Measurements from ENCODE around the gene MCM3AP.
"Not testable (repeated sequence)": the region's sequence is repeated elsewhere in the genome, so short reads cannot be mapped to it uniquely, and the experiment has no call there.

Gene MCM3AP

DNA sequence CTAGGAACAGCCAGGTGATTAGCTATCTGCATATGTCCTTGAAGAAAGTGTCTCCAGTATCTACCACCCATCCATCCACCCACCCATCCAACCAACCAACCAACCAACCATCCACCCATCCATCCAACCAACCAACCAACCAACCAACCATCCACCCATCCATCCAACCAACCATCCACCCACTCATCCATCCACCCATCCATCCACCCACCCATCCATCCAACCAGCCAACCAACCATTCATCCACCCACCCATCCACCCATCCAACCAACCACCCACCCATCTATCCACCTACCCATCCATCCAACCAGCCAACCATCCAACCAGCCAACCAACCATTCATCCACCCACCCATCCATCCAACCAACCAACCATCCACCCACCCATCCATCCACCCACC, 26.2 kb upstream of the MCM3AP start:
- no peaks in the 10 kb centered on the region for H3K9me3 ChIP-seq (ENCODE audit: insufficient read depth, low read length)
- H4K20me1 ChIP-seq (ENCODE audit: low read depth, low read length) = no peaks in the 10 kb centered on the region
- H3K27ac ChIP-seq (ENCODE audit: low read depth, low read length) = no peak overlapping the region
- TF ChIP-seq EZH2phosphoT487 (conservative IDR thresholded peaks at IDR 0.05; ENCODE audit: low read length) = no peak
- TF ChIP-seq, protein P1, sequence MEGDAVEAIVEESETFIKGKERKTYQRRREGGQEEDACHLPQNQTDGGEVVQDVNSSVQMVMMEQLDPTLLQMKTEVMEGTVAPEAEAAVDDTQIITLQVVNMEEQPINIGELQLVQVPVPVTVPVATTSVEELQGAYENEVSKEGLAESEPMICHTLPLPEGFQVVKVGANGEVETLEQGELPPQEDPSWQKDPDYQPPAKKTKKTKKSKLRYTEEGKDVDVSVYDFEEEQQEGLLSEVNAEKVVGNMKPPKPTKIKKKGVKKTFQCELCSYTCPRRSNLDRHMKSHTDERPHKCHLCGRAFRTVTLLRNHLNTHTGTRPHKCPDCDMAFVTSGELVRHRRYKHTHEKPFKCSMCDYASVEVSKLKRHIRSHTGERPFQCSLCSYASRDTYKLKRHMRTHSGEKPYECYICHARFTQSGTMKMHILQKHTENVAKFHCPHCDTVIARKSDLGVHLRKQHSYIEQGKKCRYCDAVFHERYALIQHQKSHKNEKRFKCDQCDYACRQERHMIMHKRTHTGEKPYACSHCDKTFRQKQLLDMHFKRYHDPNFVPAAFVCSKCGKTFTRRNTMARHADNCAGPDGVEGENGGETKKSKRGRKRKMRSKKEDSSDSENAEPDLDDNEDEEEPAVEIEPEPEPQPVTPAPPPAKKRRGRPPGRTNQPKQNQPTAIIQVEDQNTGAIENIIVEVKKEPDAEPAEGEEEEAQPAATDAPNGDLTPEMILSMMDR (IDR thresholded peaks at IDR 0.05; ENCODE audit: insufficient read depth, low read length, poor library complexity, severe bottlenecking) = no peak
- H3K9me2 ChIP-seq (replicated peaks; ENCODE audit: insufficient read depth, low read length) = no peaks in the 10 kb centered on the region
- H3K4me2 ChIP-seq (ENCODE audit: low read depth, low read length, poor library complexity, severe bottlenecking) = no peak overlapping the region
- no peaks in the 10 kb centered on the region for H3K79me2 ChIP-seq (ENCODE audit: insufficient read depth, low read length)
- no peak overlapping the region for H3K4me3 ChIP-seq (ENCODE audit: insufficient read depth, low read length, poor library complexity, severe bottlenecking)
- no peaks in the 10 kb centered on the region for H3F3A ChIP-seq (ENCODE audit: insufficient read depth)
- H2AFZ ChIP-seq (ENCODE audit: low read depth, low read length, severe bottlenecking) = no peak overlapping the region
- H3K27me3 ChIP-seq (ENCODE audit: low read length) = no peaks in the 10 kb centered on the region
- H3K9ac ChIP-seq (ENCODE audit: low read length) = no peak overlapping the region
- H3K36me3 ChIP-seq (ENCODE audit: low read length) = no peaks in the 10 kb centered on the region

DNA sequence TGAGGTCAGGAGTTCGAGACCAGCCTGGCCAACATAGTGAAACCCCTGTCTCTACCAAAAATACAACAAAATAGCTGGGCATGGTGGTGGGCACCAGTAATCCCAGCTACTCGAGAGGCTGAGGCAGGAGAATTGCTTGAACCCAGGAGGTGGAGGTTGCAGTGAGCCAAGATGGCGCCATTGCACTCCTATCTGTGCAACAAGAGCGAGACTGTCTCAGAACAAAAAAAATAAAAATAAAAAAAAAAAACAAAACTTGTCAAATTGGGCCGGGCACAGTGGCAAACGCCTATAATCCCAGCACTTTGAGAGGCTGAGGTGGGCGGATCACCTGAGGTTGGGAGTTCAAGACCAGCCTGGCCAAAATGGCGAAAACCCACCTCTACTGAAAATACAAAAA, 24.8 kb upstream of the MCM3AP start:
- H3K79me2 ChIP-seq (ENCODE audit: insufficient read depth, low read length); H3K27me3 ChIP-seq (ENCODE audit: low read length); H3K9me3 ChIP-seq (ENCODE audit: insufficient read depth, low read length); H3F3A ChIP-seq (ENCODE audit: insufficient read depth); H4K20me1 ChIP-seq (ENCODE audit: low read depth, low read length); H3K4me2 ChIP-seq (ENCODE audit: low read depth, low read length, poor library complexity, severe bottlenecking); H3K9ac ChIP-seq (ENCODE audit: low read length); H3K9me2 ChIP-seq (replicated peaks; ENCODE audit: insufficient read depth, low read length); H2AFZ ChIP-seq (ENCODE audit: low read depth, low read length, severe bottlenecking); H3K4me3 ChIP-seq (ENCODE audit: insufficient read depth, low read length, poor library complexity, severe bottlenecking); H3K36me3 ChIP-seq (ENCODE audit: low read length); H3K27ac ChIP-seq (ENCODE audit: low read depth, low read length): not testable (repeated sequence)

DNA sequence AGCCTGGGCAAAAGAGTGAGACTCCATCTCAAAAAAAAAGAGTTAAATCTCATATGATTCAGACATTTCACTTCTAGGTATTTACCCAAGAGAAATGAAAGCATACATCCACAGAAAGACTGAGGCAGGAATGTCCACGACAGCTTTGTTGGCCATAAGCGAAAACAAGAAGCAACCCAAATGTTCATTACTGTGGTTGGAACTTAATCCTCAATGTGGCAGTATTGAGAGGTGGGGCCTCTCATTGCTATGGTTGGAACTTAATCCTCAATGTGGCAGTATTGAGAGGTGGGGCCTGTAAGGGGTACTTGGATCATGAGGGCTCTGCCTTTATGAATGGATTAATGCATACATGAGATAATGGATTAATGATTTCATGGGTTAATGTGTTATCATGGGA, 23.0 kb upstream of the MCM3AP start:
- Histone ChIP-seq H4K20me1 (ENCODE audit: low read depth, low read length) (no peaks in the 10 kb centered on the region), H3K9ac (ENCODE audit: low read length) (no peak overlapping the region), H3K27me3 (ENCODE audit: low read length) (no peaks in the 10 kb centered on the region), H3F3A (ENCODE audit: insufficient read depth) (no peaks in the 10 kb centered on the region), H3K9me2 (replicated peaks; ENCODE audit: insufficient read depth, low read length) (no peaks in the 10 kb centered on the region), H3K4me3 (ENCODE audit: insufficient read depth, low read length, poor library complexity, severe bottlenecking) (no peak overlapping the region), H3K9me3 (ENCODE audit: insufficient read depth, low read length) (no peaks in the 10 kb centered on the region), H3K79me2 (ENCODE audit: insufficient read depth, low read length) (no peaks in the 10 kb centered on the region), H2AFZ (ENCODE audit: low read depth, low read length, severe bottlenecking) (no peak overlapping the region), H3K4me2 (ENCODE audit: low read depth, low read length, poor library complexity, severe bottlenecking) (no peak overlapping the region), H3K36me3 (ENCODE audit: low read length) (peaks cover 8% of the 10 kb centered on the region), H3K27ac (ENCODE audit: low read depth, low read length) (no peak overlapping the region)
- TF ChIP-seq, protein P1 (IDR thresholded peaks at IDR 0.05; ENCODE audit: insufficient read depth, low read length, poor library complexity, severe bottlenecking) = no peak
- no peak for TF ChIP-seq EZH2phosphoT487 (conservative IDR thresholded peaks at IDR 0.05; ENCODE audit: low read length)

DNA sequence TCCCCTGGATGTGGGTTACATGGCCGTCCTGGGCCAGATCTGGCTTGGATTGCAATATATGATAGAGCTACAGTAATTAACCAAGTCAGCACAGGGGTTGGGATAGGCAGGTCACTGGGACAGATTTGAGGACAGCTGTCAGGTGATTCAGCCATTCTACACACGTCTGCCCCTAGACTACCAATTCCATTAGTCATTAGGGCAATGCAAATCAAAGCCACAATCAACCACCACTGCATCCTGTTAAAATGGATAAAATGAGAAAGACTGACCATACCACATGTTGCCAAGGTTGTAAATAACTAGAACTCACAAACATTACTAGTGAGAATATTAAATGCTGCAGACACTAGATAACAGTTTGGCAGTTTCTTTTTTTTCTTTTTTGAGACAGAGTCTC, 22.2 kb upstream of the MCM3AP start:
- Histone ChIP-seq H2AFZ (ENCODE audit: low read depth, low read length, severe bottlenecking) (no peak overlapping the region), H3K9me3 (ENCODE audit: insufficient read depth, low read length) (no peaks in the 10 kb centered on the region), H3K4me2 (ENCODE audit: low read depth, low read length, poor library complexity, severe bottlenecking) (no peak overlapping the region), H3F3A (ENCODE audit: insufficient read depth) (no peaks in the 10 kb centered on the region), H3K4me3 (ENCODE audit: insufficient read depth, low read length, poor library complexity, severe bottlenecking) (no peak overlapping the region), H4K20me1 (ENCODE audit: low read depth, low read length) (no peaks in the 10 kb centered on the region), H3K27ac (ENCODE audit: low read depth, low read length) (no peak overlapping the region), H3K27me3 (ENCODE audit: low read length) (no peaks in the 10 kb centered on the region), H3K79me2 (ENCODE audit: insufficient read depth, low read length) (no peaks in the 10 kb centered on the region), H3K36me3 (ENCODE audit: low read length) (peaks cover 8% of the 10 kb centered on the region), H3K9me2 (replicated peaks; ENCODE audit: insufficient read depth, low read length) (no peaks in the 10 kb centered on the region), H3K9ac (ENCODE audit: low read length) (no peak overlapping the region)
- TF ChIP-seq EZH2phosphoT487 (conservative IDR thresholded peaks at IDR 0.05; ENCODE audit: low read length) = no peak
- TF ChIP-seq, protein P1 (IDR thresholded peaks at IDR 0.05; ENCODE audit: insufficient read depth, low read length, poor library complexity, severe bottlenecking) = no peak

All from SU-DHL-6 (cell line).